COLO829 (cell line): Measurements from ENCODE around the gene SP110.

Experiments used
- DNase-seq: peaks from one replicate; pipeline ENCODE4 v3.0.0; 2012; ENCODE audit warnings: low spot score

The SP110 gene

DNA sequence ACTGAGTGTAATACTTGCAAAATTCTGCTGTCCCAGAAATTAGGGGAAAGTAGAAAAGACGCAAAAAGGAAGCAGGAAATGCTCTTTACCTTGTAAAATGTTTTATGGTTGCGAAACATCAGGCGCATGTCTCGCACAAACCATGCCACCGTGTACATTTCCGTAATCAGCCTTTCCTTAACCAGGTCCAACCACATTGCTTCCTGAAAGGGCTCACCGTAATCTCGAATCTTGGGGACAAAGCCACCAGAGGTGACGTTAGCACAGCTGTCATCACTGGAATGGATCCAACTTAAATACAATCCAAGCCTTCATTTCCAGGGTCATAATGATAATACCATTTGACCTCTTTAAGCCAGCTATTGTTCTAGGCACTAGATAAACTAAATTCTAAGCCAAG lies 49.3 kb downstream of the SP110 start:
- DNase-seq, result no peak

DNA sequence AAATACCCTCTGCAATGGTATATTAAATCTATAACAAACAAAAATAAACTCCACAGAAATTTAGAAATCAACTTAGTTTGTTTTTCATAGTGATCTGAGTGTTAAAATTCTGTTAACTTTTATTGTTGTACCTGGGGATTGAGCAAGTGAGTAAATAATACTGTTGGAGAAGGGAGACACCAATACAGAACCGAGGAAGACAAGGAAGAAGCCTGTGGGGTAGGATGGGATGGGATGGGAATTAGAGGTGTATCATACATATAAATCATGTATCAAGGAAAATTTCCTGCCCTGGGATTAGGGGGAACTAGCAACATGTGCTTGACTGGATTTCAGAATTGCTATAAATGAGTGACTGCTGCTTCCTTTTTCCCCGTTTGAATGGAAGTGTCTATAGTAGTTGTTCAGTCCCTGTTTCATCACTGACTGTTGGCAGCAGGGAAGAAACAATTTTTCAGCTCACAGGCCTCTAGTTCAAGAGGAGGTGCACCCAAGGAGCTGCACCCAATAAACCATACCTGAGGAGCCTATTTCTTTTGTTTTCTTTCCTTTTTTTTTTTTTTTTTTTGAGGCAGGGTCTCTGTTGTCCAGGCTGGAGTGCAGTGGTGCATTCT lies 53.1 kb downstream of the SP110 start:
- no peak for DNase-seq

DNA sequence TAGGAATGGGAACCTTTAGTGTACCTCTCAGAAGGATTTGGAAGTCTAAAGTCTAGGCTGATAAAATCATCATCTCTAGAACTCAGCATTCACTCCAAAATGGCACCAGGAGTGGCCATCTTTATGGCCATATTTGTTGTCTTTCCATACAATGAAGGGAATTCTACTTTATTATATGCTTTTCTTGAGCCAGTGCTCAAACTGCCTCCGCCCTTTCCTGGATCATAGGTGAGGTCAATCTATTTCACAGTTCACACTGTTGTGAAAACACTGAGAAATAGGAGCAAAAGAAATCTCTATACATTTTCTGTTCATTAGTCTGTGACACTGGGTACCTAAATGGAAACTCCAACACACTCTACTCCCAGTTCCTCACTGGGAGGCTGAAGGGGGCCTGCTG lies 55.6 kb downstream of the SP110 start:
- DNase-seq, result no peak

DNA sequence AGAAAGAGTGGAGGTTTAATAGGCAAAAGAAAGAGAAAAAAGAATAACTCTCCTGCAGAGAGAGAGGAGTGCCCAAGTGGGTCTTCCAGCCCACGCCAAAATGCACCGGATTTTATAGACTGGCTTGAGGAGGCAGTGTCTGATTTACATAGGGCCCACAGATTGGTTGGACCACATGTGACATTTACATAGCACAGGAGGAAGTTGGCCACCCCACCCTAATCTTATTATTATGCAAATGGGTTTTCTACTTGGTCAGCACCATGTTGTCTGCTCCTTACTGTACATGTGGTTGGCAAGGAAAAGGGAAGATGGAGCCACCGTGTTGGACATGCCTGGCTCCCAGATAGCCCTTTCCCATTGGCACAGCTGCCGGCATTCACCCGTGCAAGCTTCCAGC lies 56.8 kb downstream of the SP110 start:
- no peak for DNase-seq

DNA sequence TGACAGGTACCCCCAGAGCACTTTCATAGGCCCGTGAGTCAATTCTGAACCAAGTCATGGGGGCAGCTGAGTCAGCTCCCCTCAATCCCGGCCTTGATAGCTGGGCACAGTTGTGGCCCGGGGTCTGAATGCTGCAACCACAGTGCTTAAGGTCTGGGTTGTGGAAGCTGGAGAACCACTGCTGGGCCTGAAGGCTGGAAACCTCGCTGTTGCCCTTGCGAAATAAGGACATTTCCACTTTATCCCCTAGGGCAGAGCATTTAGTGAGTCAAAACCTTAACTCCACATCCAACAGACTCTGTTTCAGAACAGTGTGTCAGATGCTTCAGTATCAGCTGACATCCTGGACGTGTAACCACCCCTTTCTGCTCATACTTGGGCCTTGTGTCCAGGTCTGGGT lies 58.6 kb downstream of the SP110 start:
- DNase-seq, result peak; percentile 43

DNA sequence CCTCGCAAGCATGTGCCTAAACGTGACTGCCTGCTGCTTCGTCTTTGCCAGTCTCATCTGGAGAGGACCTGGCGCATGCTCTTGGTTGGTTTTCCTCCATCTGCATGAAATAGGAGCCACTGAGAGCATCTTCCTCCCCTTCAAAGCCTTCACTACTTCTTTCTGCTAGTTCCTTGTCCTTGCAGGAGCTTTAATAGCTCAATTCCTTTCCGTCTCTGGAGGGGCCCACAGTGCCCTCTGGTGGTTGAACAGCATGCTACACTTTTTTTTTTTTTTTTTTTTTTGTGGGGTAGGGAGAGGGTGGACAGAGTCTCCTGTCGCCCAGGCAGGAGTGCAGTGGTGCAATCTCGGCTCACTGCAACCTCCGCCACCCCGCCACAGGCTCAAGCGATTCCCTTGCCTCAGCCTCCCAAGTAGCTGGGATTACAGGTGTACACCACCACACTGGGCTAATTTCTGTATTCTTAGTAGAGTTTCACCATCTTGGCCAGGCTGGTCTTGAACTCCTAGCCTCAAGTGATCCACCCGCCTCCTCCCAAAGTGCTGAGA lies 59.6 kb downstream of the SP110 start:
- peak; percentile 63 for DNase-seq

DNA sequence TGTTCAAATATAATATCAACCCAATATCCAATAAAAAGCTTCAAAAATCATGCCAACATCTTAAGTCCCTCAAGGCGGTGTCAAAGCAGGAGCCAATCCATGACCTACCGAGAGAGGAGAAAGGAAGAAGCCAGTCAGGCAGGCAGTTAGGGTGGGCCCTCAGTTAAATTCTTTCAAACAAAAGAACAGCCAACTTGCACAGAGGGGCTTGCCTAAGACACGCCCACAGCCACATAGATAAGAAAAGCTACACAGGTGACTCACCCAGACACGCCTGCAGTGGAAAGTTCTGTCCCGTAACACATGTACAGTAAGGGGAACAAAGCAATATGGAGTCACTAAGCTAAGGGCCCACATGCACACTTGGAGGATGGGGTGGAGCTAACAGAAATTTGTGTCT lies 61.3 kb downstream of the SP110 start:
- no peak for DNase-seq

DNA sequence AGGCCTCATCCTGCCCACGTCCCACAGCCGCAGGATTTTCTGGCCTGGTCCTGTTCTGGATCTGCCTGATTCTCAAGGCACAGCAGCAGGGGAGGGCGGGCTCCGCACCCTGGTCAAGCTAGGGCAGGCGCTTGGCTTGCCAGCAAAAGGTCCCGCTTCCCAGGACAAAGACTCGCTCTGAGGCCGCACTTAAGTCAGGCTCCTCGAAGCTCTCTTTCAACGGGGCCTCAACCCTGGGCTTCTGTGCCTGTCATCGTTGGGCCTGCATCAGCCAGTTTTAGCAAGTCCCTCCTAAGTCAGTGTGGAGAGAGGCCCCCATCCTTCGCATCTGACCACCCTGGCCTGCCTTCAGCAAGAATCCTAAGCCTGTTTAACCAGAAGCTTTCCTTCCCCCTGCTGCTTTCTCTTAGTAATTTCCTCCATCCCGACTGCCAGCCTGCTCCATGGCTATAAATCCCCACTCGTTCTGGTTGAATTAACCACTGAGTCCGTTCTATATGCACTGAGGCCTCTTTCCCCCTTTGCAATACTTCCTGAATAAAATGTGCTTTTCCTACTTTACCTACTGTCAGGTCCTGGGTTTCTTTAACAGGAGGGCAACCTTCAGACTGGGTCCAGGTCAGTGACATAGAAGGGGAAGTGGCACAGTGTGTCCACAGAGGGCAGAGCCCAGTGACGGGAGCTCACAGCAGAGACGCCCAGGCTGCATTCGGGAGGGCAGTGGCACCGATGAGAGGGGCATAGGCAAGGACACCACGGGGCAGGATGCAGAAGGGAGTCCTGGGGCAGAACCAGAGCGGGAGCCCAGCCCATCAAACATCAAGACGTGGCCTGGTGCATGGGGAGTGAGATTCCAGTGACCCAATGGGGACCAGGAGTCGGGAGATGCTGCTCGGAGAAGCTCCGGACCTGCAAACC lies 62.7 kb downstream of the SP110 start:
- DNase-seq, result no peak

DNA sequence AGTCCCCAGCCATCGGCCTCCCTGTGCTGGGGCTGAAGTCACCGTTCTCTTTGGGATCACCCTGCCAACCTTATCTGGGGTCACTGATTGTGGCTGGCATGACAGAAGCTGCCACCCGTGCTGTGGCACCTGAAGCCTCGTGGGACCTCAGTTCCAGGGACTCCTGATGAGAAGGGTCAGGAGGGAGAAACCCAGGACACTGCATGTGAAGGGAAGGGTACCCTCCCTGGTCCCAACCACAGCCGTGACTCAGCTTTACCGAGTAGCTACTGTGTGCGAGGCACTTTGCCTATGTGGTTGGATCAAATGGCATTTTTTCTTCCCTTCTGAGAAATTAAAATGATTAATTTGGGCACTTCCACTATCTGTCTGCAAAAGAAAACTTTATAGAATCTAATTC lies 64.4 kb downstream of the SP110 start:
- no peak for DNase-seq

DNA sequence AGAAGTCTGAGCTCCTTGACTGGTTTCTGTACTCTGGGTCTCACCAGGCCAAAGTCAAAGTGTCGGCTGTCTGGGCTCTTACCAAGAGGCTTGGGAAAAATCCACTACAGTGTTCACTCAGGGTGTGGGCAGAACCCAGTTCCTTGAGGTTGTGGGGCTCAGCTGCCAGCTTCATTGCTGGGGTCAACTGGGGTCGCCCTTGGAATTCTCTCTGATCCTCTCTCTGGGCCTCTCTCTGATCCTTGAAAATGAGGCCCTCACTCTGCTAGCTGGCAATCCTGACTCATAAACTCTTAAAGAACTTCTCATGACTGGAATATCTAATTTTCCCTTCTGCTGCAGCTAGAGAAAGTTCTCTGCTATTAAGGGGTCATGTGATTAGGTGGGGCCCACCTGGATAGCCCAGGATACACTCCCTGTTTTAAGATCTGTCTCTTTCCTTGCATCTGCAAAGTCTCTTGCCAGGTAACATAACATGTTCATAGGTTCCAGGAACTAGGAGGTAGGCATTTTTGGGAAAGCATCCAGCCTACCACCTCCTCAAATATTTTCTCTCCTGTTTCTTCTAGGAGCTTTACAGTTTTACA lies 66.3 kb downstream of the SP110 start:
- DNase-seq, result no peak

DNA sequence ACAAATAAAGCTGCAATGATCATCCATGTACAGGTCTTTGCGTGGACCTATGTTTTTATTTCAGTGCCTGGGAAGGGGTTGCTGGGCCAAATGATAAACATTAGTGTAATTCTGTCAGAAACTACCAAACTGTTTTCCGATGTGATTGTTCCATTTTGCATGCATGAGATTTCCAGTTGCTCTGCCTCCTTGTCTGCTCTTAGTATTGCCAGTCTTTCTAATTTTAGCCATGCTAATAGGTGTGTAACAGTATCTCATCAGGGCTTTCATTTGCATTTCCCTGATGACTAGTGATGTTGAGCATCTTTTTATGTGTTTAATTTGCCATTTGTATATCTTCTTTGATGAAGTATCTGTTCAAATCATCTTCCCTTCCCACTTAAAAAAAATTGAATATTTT lies 67.5 kb downstream of the SP110 start:
- no peak for DNase-seq

DNA sequence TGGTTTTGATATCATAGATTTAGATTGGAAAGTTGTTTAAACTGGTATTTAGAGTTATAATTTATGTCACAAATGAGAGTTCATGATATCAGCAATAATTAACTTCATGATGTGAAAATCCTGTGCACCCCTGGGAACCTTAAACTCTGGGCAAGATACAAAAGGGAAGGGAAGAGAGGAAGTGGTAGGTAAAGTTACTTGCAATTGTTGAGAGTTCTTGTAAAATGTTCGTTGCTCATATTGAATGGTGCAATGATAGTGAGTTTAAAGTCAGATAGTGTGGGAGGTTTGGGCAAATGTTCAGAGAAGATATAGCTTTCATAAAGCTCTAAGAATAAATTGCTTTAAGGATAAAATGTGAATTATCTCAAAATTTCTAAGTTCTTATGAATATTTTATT lies 75.4 kb downstream of the SP110 start:
- DNase-seq, result no peak

DNA sequence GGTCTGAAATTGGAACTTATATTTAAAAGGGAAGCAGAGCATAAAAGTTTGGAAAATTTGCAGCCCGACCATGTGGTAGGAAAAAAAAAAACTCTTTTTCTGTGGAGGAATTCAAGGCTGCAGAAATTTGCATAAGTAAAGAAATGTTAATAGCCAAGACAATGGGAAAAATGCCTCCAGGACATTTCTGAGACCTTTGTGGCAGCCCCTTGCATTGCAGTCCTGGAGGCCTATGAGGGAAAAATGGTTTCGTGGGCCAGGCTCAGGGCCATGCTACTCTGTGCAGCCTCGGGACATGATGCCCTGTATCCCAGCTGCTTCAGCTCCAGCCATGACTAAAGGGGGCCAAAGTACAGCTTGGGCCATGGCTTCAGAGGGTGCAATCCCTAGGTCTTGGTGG lies 79.1 kb downstream of the SP110 start:
- DNase-seq, result no peak

DNA sequence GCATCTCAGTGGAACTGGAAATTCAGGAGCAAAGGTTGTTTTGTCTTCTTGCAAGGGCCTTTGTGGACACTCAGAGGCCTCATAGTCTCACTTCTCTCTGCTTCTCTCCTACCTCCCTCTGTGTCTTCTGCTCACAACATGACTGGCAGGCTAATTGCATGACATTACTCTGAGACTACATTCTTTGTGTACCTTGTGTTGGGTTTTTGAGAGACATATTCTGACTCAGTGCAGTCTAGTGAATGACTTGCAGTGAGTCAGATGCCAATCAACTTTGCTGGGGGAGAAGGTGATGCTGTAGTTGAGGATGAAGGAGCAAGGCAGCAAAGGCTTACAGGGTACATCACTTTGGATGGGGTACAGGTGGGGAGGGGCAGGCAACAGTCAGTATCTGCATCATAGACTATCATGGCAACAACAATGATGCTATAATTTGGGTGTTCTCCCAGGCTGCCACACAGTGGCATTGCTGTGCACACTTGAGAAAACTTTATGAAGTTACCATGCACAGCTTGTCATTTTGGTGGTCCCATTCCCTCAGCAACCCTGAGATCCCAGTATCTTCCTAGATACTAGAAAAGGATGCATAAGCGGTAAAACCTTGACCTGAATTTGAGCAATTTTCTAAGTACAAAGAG lies 81.8 kb downstream of the SP110 start:
- no peak for DNase-seq

DNA sequence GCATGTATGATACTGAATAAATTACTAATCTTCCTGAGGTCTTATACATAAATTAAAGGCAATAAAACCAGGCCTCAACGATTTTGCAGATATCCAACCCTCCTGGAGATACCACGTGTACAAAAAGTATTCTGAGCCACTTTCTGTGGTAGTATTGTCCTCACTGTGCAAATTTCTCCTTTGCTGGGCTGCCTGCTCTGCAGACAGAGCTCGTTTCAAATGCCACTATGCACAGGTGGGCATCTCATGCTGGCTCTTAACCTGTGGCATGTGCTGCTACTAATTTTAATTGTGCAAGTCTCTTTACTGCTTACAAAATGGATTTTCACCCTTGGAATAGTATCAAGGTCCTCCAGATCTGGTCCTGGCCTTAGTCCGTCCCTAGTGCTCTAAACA lies 84.7 kb downstream of the SP110 start:
- DNase-seq, result no peak

DNA sequence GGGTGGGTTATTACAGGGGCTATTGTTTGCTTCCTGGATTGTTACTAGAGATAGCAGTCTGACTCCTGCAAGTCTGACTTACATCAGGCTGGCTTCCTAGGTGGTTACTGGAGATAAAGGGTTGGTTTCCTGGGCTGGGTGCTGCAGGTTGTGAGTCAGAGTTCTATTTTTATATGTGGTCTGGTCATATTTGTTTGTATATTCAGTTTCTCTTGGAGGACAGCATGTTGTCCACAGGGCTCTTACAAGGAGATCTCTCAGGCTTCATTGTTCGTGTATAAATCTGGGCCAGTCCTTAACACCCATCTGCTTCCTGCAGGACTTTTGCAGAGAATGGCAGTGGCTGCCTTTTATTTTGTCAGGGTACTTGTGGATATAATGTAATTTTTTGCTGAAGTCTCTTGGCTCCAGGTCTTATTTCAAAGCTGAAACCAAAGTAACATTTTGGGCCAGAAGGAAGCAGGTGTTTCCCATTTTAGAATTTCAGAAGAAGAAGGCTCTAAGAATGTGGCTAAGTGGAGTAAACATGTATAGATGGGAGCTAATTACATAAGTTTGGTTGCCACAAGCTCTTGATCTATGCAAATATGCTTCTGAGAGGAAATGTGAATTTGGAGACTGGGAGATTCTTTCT lies 85.2 kb downstream of the SP110 start:
- peak; percentile 28 for DNase-seq

DNA sequence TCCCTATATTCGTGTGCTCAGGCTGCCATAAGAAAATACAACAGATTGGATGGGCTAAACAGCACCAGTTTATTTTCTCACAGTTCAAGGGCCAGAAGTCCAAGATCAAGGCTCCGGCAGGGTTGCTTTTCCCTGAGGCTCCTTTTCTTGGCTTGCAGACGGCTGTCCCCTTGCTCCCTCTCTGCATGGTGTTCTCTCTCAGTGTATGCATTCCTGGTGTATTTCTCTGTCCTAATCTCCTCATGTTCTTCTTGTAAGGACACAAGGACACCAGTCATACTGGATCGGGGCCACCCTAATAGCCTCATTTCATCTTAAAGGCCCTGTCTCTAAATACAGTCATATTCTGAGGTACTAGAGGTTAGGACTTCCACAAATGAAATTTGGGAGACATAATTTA lies 88.4 kb downstream of the SP110 start:
- no peak for DNase-seq

DNA sequence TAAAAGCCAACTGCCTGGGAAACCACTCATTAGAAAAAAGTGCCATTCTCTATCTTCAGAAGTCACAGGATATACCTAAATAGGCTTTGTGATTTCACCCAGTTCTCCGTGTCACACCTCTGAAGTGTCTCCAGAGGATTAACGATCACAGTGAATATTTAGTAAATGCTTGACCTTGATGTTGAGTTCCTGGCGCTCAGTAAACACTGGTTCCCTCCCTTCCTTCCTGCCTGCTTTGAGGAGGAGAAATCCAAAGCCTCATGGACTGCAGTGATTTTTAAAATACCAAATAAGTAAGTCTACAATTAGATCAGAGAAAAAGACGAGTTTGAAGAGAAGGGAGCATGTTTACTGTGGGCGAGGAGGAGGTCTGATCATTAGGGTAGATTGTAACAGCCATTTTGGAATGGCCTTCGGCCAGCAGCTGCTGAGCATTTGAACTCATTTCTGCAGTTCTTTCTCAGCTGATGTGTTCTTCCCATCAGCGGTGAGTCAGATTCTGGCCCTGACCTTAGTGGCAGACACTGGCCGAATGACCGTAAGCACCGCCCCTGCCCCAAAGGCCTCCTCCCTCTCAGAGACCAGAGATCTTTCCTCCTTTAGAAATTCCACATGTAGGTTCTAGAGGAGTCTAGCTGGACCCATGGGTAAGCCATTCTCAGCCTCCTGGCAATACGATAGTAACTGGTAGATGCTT lies 89.0 kb downstream of the SP110 start:
- DNase-seq, result no peak

DNA sequence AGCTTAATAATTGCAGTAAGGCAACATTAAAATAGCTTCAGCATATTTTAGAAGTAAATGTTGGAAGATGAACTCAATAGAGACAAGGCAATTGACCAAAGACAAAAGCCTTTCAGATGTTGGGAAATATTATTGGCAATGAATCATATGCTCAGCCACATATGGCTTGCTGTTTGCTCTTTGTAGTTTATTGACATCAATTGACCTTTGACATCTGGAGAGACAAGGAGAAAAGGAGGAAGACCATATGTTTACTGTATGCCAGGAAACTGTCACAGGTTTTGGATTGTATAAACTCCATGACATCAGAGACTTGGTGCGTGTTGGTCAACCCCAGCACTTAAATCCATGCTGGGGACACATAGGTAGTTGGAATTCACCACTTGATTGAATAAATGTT lies 90.4 kb downstream of the SP110 start:
- DNase-seq, result no peak

DNA sequence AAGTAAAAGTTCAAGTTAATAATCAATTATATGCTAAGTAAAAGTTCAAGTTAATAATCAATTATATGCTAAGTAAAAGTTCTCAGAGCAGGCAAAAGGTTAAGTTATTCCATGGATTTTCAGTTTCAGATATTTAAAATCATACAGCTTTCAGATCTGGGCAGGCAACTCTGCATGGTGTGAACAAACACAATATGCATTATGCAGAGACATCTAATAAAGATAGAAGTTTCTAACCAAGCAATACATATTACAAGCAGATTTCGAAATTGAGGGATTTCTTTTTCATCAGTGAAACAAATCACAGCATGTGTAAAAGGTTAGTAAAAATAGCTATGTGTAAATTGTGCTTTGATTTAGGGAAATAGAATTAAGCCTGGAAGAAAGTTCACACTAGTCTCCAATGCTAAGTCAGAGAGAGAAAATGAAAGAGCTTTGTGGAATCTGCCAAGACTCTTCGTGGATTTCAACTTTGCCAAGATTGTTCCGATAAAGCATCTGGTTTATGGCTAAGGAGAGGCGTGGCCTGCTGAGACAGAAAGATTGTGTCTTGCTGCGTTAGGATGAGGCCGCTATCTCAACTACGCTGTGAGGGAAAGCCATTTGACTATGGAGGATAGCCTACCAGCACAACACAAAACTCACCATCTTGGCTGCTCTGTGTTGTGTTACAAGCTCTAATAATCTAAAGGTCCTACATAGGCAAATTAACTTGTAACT lies 91.0 kb downstream of the SP110 start:
- DNase-seq, result no peak

DNA sequence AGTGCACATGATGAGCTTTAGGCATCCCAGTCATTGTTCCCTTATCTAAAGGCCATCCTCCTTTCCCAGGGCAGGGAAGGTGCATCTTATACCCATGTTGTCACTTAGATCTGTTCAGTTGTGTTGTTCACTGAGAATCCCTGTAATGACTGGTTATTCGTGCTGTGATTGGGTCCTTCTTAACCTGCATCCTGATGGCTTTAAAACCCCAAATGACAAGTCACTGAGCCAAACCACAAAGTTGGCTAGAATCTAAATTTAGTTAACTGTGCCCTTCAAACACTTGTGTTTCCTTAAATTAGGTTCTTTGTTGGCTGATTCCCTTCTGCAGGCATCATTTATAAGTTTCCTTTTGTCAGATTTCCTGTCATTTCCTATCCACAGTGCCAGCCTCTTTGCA lies 92.6 kb downstream of the SP110 start:
- DNase-seq, result no peak
